ENCODE measurements around the gene MED8.

Gene MED8

GRCh38 chr1:43389326-43390313 lies at the start of gene MED8, which contains the start of gene SZT2:
Gene MED8 (minus strand): TSS chr1:43389800. CDS start chr1:43389764, 36 bp downstream.
Gene SZT2 (plus strand): TSS chr1:43389899. CDS start chr1:43389969, 70 bp downstream.
- DNase-seq (ENCODE audit: low read depth in 2 of 2), result peak; percentile 86 to 90

GRCh38 chr1:43438953-43439581 lies 49.5 kb upstream of the MED8 start:
- no peak for DNase-seq (ENCODE audit: low read depth in 2 of 2)

GRCh38 chr1:43438576-43438952 lies 49.0 kb upstream of the MED8 start:
- no peak for DNase-seq (ENCODE audit: low read depth in 2 of 2)

- no peak for DNase-seq (ENCODE audit: low read depth in 2 of 2)
Observed at GRCh38 chr1:43438006-43438405, 48.4 kb upstream of the MED8 start.

GRCh38 chr1:43437031-43437973 lies 47.7 kb upstream of the MED8 start:
- DNase-seq (ENCODE audit: low read depth in 2 of 2), result no peak

- no peak for DNase-seq (ENCODE audit: low read depth in 2 of 2)
Observed at GRCh38 chr1:43436371-43436770, 46.8 kb upstream of the MED8 start.

- no peak for DNase-seq (ENCODE audit: low read depth in 2 of 2)
Observed at GRCh38 chr1:43435146-43436145, 45.8 kb upstream of the MED8 start.

GRCh38 chr1:43434256-43434655 lies 44.7 kb upstream of the MED8 start:
- DNase-seq (ENCODE audit: low read depth in 2 of 2), result no peak

GRCh38 chr1:43432907-43433306 lies 43.3 kb upstream of the MED8 start:
- no peak for DNase-seq (ENCODE audit: low read depth in 2 of 2)

GRCh38 chr1:43432171-43432860 lies 42.7 kb upstream of the MED8 start:
- DNase-seq (ENCODE audit: low read depth in 2 of 2), result no peak

- no peak for DNase-seq (ENCODE audit: low read depth in 2 of 2)
Observed at GRCh38 chr1:43431676-43432075, 42.1 kb upstream of the MED8 start.

GRCh38 chr1:43430831-43431230 lies 41.2 kb upstream of the MED8 start:
- DNase-seq (ENCODE audit: low read depth in 2 of 2), result no peak

- no peak for DNase-seq (ENCODE audit: low read depth in 2 of 2)
Observed at GRCh38 chr1:43427941-43428340, 38.3 kb upstream of the MED8 start.

GRCh38 chr1:43427524-43427923 lies 37.9 kb upstream of the MED8 start:
- no peak for DNase-seq (ENCODE audit: low read depth in 2 of 2)

- DNase-seq (ENCODE audit: low read depth in 2 of 2), result no peak
Observed at GRCh38 chr1:43426221-43426620, 36.6 kb upstream of the MED8 start.

GRCh38 chr1:43425045-43425444 lies 35.4 kb upstream of the MED8 start:
- DNase-seq (ENCODE audit: low read depth in 2 of 2), result no peak

GRCh38 chr1:43423672-43424550 lies 34.3 kb upstream of the MED8 start:
- no peak for DNase-seq (ENCODE audit: low read depth in 2 of 2)

- DNase-seq (ENCODE audit: low read depth in 2 of 2), result no peak
Observed at GRCh38 chr1:43422995-43423671, 33.5 kb upstream of the MED8 start.
